Fibroblast of pulmonary artery (primary cell): ENCODE data around the gene BCAS1.

Source experiments
- DNase-seq: peaks from one replicate; pipeline ENCODE4 v3.0.0-alpha.2; 2010; ENCODE audit warnings: low read depth
- H3K4me3 ChIP-seq: replicated peaks from 2 replicates; pipeline ENCODE4 v1.5.1; 2011; ENCODE audit warnings: low read depth, mild to moderate bottlenecking, control low read depth, low read length, moderate library complexity
- TF ChIP-seq, protein P1 (sequence below): IDR thresholded peaks from 2 replicates; pipeline ENCODE4 v1.5.1; 2011; ENCODE audit warnings: mild to moderate bottlenecking, control low read depth, low read length, inconsistent platforms; ENCODE audit errors: missing control alignments

Gene BCAS1

DNA sequence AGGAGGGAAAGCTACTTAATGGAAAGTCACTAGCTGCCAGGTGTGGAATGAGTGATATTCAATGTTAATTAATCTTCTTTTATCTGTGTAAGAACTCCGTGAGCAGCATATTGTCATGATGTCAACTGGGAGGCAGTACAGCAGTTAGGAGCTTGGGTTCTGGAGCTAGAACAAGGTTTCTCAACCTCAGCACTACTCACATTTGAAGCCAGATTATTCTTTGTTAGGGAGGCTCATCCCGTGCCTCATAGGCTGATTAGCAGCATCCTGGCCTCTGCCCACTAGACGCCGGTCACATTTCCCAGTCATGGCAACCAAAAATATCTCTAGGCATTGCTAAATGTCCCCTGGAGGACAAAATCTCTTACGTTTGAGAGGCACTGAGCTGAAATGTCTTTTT, 41.2 kb downstream of the BCAS1 start:
- TF ChIP-seq, protein P1, sequence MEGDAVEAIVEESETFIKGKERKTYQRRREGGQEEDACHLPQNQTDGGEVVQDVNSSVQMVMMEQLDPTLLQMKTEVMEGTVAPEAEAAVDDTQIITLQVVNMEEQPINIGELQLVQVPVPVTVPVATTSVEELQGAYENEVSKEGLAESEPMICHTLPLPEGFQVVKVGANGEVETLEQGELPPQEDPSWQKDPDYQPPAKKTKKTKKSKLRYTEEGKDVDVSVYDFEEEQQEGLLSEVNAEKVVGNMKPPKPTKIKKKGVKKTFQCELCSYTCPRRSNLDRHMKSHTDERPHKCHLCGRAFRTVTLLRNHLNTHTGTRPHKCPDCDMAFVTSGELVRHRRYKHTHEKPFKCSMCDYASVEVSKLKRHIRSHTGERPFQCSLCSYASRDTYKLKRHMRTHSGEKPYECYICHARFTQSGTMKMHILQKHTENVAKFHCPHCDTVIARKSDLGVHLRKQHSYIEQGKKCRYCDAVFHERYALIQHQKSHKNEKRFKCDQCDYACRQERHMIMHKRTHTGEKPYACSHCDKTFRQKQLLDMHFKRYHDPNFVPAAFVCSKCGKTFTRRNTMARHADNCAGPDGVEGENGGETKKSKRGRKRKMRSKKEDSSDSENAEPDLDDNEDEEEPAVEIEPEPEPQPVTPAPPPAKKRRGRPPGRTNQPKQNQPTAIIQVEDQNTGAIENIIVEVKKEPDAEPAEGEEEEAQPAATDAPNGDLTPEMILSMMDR: no peak
- no peak for DNase-seq
- H3K4me3 ChIP-seq: no peak overlapping the region

GRCh38 chr20:54028276-54029011, 42.0 kb downstream of the BCAS1 start:
- H3K4me3 ChIP-seq: no peak overlapping the region
- TF ChIP-seq, protein P1: no peak
- no peak for DNase-seq

DNA sequence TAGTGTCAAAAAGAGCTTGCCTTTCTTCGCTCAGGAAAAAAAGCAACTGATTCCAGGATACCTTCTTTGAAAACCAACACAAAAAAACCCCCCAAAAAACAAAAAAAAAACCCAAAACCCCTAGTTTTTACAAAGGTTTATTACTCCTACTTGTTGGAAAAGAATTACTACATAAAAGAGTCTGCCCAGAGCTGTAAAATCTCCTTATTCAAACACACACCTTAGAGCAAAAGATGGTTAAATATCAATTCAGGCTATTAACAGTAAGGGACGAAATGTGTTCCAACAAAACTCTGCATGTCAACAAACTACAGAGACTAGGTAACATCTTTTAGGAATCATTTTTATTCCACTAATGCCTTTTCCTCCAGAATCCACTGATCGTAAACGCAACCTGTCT, 42.7 kb downstream of the BCAS1 start:
- H3K4me3 ChIP-seq: no peak overlapping the region
- TF ChIP-seq, protein P1: no peak
- DNase-seq: no peak

GRCh38 chr20:54026295-54027064, 43.9 kb downstream of the BCAS1 start:
- H3K4me3 ChIP-seq: no peak overlapping the region
- no peak for DNase-seq
- TF ChIP-seq, protein P1: no peak

DNA sequence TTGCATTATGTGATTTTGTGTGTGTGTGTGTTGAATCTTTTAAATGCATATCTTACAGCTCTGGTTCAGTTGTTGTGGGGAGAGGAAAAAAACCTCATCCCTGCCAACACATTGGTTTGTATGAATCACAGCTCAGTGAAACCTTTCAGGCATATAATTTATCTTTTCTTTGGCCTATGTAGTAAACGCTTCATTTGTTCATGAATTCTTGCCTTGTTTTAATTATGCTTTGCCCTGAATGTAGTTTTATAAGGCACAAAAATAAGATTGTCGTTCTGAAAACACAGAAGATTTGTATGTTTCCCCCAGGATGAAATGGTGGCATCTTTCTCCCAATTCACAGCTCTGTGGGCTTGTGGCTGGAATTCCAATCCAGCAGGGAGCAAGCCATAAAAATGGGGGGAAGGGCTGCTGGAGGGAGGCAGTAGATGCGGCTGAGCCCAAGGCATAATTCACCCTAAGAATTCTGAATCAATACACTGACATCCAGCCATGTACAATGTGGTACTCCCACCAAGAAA, 45.1 kb downstream of the BCAS1 start:
- TF ChIP-seq, protein P1: no peak
- DNase-seq: peak; percentile 6
- no peak overlapping the region for H3K4me3 ChIP-seq

GRCh38 chr20:54023406-54023805, 47.0 kb downstream of the BCAS1 start:
- no peak for DNase-seq
- TF ChIP-seq, protein P1: no peak
- no peak overlapping the region for H3K4me3 ChIP-seq
